HG03571 (cell line): ENCODE measurements around the gene PHF21B.
"Not testable (repeated sequence)": the region's sequence is repeated elsewhere in the genome, so short reads cannot be mapped to it uniquely, and the experiment has no call there.

Source experiments
- ATAC-seq: cut with Tn5 transposase; IDR thresholded peaks from one replicate; pipeline ENCODE4 v1.9.1; 2021; ENCODE audit not compliant: unreplicated experiment

PHF21B gene

DNA sequence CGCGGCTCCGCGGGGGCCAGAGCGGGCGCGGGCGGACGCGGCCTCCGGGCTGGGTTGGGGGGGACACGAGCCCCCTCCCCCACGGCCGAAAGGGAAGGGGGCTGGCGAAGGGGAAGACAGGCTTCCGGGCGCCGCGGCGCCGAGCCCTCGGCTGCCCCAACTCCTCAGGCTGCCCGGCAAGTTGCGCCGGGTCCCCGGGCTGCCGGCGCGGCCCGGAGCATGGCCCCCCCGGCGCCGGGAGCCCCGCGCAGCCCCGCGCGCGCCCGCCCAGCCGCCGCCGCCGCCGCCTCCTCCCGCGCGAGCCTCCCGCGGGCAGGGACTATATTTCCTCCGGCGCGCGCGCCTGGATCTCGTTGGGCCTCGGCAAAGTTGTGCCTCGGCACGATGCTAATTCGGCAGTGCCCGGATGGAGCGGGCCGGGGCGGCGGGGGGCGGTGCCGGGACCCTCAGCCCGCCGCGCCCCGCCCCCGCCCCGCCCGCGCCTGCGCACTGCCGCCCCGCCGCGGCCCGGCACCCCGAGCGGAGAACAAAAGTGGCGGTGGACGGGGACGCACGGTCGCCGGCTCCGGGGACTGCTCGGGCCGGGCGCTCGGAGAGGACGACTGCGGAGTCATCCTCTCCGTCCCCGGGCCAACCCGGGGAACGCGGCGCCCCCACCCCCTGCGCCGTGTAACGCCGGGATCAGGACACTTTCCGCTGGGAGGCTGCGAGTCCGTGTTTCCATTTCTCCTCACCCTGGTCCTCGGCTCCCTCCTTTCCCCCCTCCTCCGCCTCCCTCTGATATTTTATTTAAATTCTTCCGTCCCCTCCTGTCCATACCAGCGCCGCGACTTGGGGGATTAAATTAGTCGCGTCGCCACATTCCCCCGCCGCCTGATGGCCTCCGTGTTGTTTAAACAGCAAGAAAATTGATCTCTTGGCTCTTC is at the start of gene PHF21B:
Gene PHF21B (minus strand): TSS at position 400 of the 926 bp plus-strand sequence. CDS start 456 bp downstream, outside the sequence.
- no peak for ATAC-seq

DNA sequence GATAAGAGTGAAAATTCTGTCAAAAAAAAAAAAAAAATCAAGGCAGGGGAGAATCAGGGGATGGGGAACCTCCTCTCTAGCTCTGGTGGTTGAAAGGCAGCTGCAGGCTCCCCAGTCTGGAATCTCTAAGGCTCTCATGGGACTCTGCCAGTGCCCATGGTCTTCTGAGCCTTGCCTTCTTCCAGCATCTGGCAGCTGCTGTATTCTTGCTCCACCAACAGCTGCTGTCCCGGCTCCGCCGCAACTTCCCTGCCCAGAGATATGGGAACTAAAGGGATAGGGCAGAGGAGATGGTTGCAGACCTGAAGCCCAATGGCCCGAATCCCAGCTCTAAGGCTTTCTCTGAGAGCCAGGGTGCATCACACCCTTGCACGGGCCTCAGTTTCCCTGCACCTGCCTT is 49.5 kb upstream of the PHF21B start:
- ATAC-seq: no peak

DNA sequence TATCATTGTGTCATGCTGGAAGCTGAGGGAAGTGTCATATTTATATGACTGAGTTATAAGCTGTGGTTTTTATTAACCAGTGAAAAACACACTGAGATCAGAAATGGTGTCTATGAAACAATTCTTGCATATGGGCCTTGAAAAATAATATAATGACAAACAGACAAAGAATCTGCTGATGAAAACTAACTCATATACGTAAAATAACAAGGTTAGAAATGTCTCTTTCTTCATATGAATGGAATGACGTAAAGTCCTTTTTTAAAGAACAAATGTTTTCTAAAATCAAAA is 48.8 kb upstream of the PHF21B start:
- ATAC-seq: no peak

DNA sequence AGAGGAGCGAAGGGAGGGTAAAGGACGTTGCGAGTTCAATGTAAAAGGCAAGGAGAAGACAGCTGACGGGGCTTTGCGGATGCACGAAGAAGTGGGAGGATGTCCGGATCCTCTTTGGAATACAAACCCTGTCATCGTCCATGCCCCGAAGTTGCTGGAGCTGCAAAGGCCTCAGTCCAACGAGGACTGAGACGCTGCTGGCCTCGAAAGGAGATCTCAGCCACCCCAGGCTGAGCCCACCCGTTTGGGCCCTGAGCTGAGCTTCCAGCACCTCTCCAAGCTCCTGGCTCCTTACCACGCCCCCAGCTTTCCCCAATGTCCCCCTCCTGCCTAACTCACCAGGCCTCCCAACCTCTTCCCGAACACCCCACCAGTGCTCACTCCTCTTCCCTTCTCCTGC is 46.1 kb upstream of the PHF21B start:
- no peak for ATAC-seq

DNA sequence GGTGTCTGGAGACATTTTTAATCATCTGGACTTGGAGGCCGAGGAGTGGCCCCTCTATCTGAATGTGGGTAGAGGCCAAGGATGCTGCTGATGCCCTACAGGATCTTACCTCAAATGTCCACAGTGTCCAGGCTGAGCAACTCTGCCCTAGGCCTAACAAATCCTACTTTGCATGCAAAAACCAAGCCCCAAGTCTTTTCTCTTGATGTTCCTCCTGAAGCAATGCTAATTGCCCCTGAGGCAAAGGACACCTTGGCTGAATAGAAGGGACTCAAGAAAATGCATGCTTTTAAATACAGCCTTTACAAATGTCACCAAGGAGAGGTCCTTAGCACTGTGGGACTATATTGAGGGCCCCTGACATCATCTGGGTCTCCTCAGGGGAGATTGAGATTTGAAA is 43.8 kb upstream of the PHF21B start:
- ATAC-seq: no peak

DNA sequence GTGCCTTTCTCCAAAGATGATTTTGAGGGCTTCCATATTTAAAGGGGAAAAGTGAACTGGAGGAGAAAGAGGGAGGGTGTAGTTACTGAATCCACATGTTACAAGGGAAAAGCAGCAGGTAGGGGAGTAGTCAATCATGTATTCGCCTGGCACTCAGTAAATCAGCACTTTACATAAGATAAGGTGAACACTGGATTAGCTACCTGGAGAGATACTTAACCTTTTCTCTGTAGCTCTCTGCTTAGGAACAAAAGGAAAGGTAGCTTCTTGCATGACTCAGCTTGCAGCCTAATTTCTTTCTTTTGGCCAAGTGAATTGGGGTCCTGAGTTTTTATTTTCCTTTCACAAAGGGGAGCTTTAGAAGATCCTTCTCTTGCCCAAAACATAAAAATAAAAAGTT is 43.3 kb upstream of the PHF21B start:
- no peak for ATAC-seq

DNA sequence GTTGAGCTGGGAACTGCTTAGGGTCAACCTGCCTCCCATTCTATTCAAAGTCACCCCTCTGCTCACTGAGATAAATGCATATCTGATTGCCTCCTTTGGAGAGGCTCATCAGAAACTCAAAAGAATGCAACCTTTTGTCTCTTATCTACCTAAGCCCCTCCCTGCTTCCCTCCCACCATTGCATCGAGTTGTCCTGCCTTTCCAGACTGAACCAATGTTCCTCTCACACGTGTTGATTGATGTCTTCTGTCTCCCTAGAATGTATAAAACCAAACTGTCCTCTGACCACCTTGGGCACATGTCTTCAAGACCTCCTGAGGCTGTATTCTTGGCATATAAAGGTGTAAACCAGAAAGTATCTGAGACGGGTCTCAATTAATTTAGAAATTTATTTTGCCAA is 42.9 kb upstream of the PHF21B start:
- not testable (repeated sequence) for ATAC-seq

DNA sequence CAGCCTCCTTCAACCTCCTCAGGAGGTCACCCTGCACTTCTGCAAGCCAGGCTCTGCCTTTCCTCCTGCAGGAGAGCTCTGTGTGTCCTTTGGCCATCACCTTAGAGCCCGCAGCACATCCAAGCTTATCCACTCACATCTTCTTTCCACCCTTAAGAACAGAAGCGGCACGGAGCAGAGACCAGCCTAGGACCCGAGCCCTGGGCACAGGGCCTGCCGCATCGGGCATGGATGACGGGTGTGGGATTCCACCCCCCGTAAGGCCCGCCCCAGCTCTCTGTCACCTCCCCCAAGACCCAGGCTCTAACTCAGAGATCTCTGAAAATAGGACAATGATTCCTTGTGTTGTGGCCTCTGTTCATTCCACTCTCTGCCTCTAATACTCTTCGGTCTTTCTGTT is 42.1 kb upstream of the PHF21B start:
- no peak for ATAC-seq

DNA sequence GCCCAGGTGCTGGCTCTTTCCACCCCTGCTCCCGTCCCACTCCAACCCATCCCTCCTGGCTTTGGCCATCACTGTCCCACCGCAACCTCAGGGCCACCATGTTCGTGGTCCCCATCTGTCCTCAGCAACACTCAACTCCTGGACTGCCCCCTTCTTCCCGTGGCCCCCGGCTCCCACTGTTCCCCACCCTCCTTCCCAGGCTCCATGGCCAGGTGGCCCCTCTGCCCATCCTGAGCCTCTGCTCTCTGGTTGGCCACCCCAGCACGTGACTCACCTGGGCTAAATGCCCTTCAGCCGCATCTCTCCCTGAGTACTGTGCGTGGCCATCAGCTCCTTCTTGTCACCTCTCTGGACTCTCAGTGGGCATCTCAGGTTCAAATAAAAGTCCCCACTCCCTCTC is 41.6 kb upstream of the PHF21B start:
- no peak for ATAC-seq

DNA sequence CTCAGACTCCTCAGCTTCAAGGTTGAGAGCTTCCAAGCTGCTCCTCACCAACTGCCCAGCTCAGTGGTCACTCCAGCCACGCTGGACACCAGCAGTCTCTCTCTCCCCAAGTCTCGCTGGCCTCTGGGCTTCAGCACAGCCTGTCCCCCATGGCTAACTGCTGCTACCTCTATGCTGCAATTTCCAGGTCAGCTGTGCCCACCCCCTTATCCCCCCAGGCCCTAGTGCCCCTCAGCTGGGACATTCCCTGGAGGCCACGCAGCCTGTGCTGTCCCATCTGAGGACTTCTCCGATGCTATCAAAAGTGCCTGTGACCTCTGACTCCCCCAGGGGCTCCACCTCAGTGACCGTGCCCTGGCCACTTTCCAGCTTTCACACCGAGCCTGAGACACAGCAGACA is 37.5 kb upstream of the PHF21B start:
- ATAC-seq: no peak

DNA sequence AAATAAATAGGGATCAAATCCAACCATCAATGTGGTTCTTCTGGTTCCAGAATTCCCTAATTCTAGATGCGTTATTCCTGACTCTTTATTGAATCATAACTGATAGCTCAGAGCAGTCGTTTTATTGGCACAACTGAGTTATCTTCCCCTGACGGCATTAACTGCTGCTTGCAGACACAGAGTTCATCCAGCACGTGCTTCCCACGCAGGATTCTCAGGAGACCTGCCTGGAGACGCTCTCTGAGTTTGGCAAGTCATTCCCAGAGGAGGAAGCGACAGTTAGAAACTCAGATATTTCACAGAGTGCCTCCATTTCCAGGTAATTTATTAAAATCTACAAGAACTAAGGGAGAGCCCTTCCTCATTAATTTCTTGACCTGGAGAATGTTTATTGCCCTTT is 35.4 kb upstream of the PHF21B start:
- no peak for ATAC-seq

DNA sequence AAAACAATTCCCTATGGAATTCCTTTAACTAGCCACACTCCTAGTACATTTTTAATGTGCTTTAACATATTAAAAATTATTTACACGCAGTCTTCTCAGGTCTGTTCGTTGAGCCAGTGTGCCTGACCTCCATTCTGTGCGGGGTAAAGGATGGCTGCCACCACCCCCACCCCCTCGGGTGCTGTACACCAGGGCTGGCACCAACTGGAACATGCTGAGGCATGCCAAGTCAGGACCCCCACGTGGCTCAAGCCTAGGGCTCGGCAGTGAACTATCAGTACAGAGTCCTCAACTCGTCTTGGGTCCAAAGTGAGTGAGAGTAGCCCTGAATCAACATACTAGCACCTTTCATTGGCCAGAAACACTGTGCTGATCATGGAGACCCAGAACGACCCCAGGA is 32.5 kb upstream of the PHF21B start:
- ATAC-seq: no peak

DNA sequence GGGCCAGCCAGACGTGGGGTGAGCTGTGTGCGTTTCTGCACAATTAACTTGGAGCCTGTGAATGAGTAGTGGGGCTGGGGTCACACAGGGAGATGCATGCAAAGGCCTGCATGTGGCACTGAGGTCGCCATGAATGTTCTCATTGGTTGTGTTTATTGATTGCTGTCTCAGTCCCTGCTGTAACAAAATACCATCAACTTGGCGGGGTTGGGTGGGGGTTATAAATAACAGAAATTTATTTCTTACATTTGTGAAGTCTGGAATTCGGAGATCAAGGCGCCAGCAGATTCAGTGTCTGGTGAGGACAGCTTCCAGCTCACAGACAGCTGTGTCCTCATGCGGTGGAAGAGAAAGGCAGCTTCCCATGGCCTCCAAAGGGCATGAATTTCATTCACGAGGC is 29.3 kb upstream of the PHF21B start:
- no peak for ATAC-seq

DNA sequence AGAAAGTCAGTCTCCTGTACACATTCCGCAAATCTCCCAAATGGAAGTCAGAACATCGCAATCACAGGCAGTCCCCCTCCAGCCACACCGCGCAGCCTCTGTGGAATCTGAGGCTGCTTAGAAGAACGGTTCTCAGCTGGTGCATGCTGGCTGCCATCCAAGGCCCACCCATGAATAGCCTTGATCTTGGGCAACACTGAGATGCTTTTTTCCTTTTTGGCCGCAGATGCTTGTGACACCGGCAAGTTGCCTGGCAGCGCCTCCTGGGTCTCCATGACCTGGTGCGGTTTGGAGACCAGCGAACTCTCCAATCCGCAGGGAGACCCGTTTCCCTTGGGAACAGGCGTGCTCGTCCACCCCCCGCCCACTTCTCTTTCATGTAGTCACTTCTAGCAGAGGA is 26.3 kb upstream of the PHF21B start:
- ATAC-seq: no peak

DNA sequence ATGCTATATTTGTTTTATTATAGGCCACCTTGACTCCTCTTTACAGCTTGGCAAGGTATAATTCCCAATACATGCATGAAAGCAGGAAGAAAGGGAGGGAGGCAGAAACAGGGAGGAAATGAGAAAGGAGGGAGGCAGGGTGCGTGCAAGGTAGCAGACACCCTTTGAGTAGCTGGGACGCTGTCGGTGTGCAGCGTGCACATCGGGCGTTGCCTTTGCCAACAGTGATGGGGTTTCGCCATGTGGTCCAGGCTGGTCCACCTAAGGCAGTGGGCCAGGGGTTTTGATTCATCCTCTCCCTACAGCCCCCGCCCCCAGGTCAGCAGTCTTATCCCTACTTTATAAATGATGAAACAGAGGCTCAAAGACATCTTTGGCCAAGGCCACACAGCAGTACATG is 25.0 kb upstream of the PHF21B start:
- ATAC-seq: no peak

DNA sequence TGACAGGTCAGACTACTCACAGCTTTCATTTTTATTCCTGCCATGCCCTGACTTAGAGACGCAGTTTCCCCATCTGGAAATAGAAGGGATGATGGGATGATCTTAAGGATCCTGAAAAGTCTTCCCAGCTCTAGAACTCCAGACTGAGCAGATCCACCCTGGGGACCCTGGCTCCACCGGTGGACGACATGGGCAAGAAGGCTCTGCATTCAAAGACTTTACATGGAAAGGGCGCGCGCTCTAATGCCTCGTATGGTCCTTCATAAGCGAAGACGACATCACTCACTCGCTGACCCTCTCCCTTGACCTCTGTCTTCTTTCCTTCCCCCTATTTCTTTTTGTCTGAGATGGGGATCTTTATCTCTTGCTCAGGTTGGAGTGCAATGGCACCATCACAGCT is 24.4 kb upstream of the PHF21B start:
- ATAC-seq: no peak

DNA sequence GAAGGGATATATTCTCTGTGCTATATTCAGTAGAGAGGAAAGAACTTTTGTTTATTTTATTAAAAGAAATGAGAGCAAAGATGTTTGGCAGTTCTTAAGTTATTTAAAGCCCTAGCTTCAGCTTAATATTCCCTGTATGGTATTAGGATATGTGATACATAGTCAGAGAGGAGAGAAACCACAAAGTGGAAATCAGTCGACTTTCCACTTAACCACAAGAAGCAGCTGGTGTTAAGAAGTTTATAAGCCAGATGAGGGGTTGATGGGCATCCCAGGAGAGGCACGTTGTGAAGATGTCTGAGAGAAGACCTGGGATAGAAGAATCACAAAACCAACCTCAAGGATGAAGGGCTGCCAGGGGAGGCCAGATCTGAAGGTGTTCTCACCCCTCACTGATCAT is 23.3 kb upstream of the PHF21B start:
- ATAC-seq: no peak

DNA sequence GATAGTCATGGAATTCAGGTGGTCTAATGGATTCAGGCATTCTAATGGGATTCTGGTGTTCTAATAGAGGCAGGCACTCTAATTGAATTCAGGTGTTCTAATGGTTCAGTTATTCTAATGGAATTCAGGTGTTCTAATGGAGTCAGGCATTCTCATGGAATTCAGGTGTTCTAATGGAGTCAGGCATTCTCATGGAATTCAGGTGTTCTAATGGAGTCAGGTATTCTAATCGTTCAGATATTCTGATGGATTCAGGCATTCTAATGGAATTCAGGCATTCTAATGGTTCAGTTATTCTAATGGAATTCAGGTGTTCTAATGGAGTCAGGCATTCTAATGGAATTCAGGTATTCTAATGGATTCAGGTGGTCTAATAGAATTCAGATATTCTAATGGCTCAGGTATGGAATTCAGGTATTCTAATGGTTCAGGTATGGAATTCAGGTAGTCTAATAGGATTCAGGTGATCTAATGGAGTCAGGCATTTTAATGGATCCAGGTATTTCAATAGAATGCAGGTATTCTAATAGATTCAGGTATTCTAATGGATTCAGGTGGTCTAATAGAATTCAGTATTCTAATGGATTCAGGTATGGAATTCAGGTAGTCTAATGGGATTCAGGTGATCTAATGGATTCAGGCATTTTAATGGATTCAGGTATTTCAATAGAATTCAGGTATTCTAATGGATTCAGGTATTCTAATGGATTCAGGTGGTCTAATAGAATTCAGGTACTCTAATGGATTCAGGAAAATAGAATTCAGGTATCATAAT is 22.0 kb upstream of the PHF21B start:
- no peak for ATAC-seq

DNA sequence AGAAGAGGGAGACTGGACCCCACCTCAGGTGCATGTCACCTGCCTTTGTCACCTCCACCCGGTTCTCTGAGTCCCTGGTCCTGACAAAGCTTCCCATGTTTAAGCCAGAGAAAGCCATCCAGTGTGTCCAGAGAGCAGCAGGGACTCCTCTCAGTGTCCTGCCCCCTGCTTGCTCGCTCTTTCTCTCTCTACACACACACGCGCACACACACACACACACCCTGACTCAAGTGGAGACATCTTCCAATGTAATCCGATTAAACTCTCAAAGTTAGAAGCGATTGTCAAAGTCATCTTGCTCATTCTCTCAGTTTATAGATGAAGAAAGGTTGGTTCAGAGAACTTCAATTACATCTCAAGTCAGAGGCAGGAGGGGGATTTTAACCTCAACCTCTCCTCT is 19.7 kb upstream of the PHF21B start:
- ATAC-seq: no peak

DNA sequence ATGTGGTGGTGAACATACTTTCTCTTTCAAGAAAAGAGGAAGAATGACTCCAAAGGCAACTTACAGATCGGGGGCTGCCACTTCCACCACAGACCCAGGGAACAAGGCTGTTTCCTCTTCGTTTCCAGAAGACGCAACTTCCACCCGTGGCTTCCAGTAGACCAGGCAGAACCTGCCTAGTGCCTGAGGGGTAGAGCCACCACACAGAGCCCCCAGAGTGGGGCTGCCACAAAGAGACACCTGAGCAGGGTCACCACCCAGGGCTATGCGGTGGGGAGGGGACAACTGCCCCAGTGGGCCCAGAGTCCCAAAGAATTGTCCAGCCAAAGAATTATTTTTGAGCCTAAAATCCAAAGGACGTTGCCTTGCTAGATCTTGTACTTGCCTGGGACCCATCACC is 16.7 kb upstream of the PHF21B start:
- ATAC-seq: no peak

DNA sequence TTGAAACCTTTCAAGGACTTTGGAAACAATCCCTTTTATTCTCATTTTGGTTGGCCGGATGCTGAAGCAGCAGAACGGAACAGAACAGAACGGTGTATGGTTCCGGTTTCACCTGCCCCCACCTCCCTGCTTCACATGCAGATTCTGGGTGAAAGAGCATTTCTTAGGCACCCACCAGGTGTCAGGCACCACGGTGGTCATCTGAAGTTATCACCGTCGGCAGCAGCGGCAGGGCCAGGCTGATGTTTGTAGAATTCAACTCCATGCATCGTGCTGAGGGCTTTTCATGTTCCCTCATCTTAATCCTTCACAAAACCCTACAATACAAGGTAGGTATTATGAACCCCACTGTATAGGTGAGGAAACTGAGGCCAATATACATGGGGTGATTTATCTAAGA is 13.6 kb upstream of the PHF21B start:
- ATAC-seq: no peak

DNA sequence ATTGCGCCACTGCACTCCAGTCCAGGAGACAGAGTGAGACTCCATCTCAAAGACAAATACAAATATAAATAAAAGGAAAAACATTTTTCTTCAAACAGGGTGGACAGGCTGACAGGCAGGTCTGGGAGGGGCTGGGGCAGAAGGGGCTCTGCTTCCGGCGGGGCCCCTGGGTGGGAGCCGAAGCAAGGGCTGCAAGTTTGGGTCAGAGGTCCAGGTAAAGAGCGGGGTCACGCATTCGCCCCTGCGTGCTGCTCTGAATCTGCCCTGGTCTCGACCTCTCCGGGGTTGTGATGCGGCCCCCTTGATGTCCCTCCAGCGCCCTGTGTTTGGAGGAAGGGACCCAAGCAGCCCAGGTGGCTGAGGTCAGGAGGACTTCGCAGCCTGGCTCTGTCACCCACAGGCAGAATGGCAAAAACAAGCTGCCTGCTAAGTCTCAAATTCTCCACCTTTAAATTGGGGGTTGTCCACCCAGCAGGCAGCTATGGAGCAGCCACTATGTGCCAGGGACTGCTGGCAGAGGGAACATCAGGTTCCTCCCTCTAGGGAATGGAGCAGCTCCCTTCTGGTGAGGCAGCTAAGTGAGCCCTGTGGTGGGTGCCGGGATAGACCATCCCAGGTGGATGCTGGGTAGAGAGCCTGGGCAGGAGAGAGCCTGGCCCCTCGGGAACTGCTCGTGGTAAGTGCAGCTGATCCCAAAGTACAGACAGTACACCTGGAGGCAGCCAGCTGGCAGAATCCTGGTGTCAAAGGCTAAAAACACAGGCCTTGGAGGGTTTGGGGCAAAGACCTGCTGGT is 10.3 kb upstream of the PHF21B start:
- no peak for ATAC-seq
